Sigmoid colon (tissue), 4 donors: ENCODE results near the gene MYMX.

ENCODE experiments used
- CTCF ChIP-seq, 4 experiments: fragments of 450-650 bp in 3 of 4; fragments of 200-600 bp in 1 of 4; IDR thresholded peaks; one replicate each; pipeline ENCODE4 v1.5.1; 2016 to 2019; ENCODE audit warnings: antibody characterized with exemption in 4 of 4, mild to moderate bottlenecking in 3 of 4, moderate library complexity in 2 of 4
- EP300 ChIP-seq, 4 donors: sonication (generic); formaldehyde crosslinking; IDR thresholded peaks; one replicate each; pipeline ENCODE4 v1.6.1; 2017; ENCODE audit warnings: antibody characterized with exemption in 4 of 4
- POLR2A ChIP-seq, 2 donors: fragments of 450-650 bp; IDR thresholded peaks; one replicate each; pipeline ENCODE4 v1.6.1; 2016; ENCODE audit warnings: antibody characterized with exemption in 2 of 2, mild to moderate bottlenecking in 2 of 2, moderate library complexity in 2 of 2
- POLR2AphosphoS5 ChIP-seq, 4 donors: sonication (generic); formaldehyde crosslinking; IDR thresholded peaks; one replicate each; pipeline ENCODE4 v1.6.1; 2017; ENCODE audit warnings: antibody characterized with exemption in 4 of 4

GRCh38 chr6:44199883-44200282, 16.8 kb upstream of the MYMX start:
- no peak for TF ChIP-seq EP300 (IDR thresholded peaks at IDR 0.05)
- no peak for TF ChIP-seq POLR2A (IDR thresholded peaks at IDR 0.05)
- no peak for TF ChIP-seq CTCF (IDR thresholded peaks at IDR 0.05)
- TF ChIP-seq POLR2AphosphoS5 (IDR thresholded peaks at IDR 0.05) = no peak
